Activated gamma-delta T cell treated with Interleukin-2 at 50 U/mL for 16 hours (primary cell): Measurements from ENCODE around the gene TAS1R2.
"Not testable (repeated sequence)": the region's sequence is repeated elsewhere in the genome, so short reads cannot be mapped to it uniquely, and the experiment has no call there.

Experiments used
- DNase-seq: peaks from one replicate; pipeline ENCODE4 v3.0.0-alpha.2; 2020

Gene TAS1R2

GRCh38 chr1:18883636-18884418, 24.4 kb upstream of the TAS1R2 start:
- DNase-seq: peak; percentile 71

GRCh38 chr1:18883079-18883478, 23.6 kb upstream of the TAS1R2 start:
- DNase-seq: no peak

- no peak for DNase-seq
Observed at GRCh38 chr1:18882486-18882885, 23.0 kb upstream of the TAS1R2 start.

- no peak for DNase-seq
Observed at GRCh38 chr1:18881642-18882431, 22.4 kb upstream of the TAS1R2 start.

GRCh38 chr1:18881164-18881563, 21.7 kb upstream of the TAS1R2 start:
- DNase-seq: no peak

GRCh38 chr1:18880585-18880984, 21.1 kb upstream of the TAS1R2 start:
- DNase-seq: no peak

- no peak for DNase-seq
Observed at GRCh38 chr1:18879791-18880309, 20.4 kb upstream of the TAS1R2 start.

- no peak for DNase-seq
Observed at GRCh38 chr1:18879215-18879790, 19.8 kb upstream of the TAS1R2 start.

- DNase-seq: no peak
Observed at GRCh38 chr1:18878538-18879214, 19.2 kb upstream of the TAS1R2 start.

- DNase-seq: no peak
Observed at GRCh38 chr1:18877282-18877681, 17.8 kb upstream of the TAS1R2 start.

GRCh38 chr1:18876210-18876609, 16.8 kb upstream of the TAS1R2 start:
- DNase-seq: no peak

GRCh38 chr1:18875796-18876128, 16.3 kb upstream of the TAS1R2 start:
- DNase-seq: no peak

GRCh38 chr1:18875107-18875795, 15.8 kb upstream of the TAS1R2 start:
- peak; percentile 64 for DNase-seq

- no peak for DNase-seq
Observed at GRCh38 chr1:18874600-18874999, 15.1 kb upstream of the TAS1R2 start.

GRCh38 chr1:18874036-18874435, 14.6 kb upstream of the TAS1R2 start:
- no peak for DNase-seq

- no peak for DNase-seq
Observed at GRCh38 chr1:18872071-18872611, 12.7 kb upstream of the TAS1R2 start.

GRCh38 chr1:18871401-18872070, 12.1 kb upstream of the TAS1R2 start:
- DNase-seq: no peak

GRCh38 chr1:18870957-18871356, 11.5 kb upstream of the TAS1R2 start:
- DNase-seq: no peak

GRCh38 chr1:18870595-18870865, 11.1 kb upstream of the TAS1R2 start:
- not testable (repeated sequence) for DNase-seq

GRCh38 chr1:18869847-18870594, 10.6 kb upstream of the TAS1R2 start:
- no peak for DNase-seq

- DNase-seq: no peak
Observed at GRCh38 chr1:18868801-18869424, 9.5 kb upstream of the TAS1R2 start.
